GM12891 (cell line): ENCODE results near the gene ACOT6.
"Not testable (repeated sequence)": the region's sequence is repeated elsewhere in the genome, so short reads cannot be mapped to it uniquely, and the experiment has no call there.

ENCODE experiments used
- POLR2A ChIP-seq: IDR thresholded peaks from 2 replicates; pipeline ENCODE4 v1.6.1; 2011; ENCODE audit warnings: low read depth, low read length, control low read depth
- POLR2AphosphoS5 ChIP-seq: IDR thresholded peaks from 2 replicates; pipeline ENCODE4 v1.6.1; 2011; ENCODE audit warnings: low read depth, low read length, control low read depth
- TAF1 ChIP-seq: IDR thresholded peaks from 2 replicates; pipeline ENCODE4 v1.6.1; 2011; ENCODE audit warnings: low read depth, low read length, control low read depth

GRCh38 chr14:73659202-73659601 lies 46.9 kb downstream of the ACOT6 start:
- TF ChIP-seq POLR2A, POLR2AphosphoS5, TAF1: not testable (repeated sequence)
